GM21786 (cell line): ENCODE measurements around the gene FBXO31.

Experiments used
- ATAC-seq: cut with Tn5 transposase; IDR thresholded peaks from one replicate; pipeline ENCODE4 v1.9.1; 2021; ENCODE audit not compliant: unreplicated experiment

The FBXO31 gene

GRCh38 chr16:87383505-87384161 lies at the start of gene FBXO31:
Gene FBXO31 (minus strand): TSS chr16:87383776. CDS start chr16:87383744, 32 bp downstream.
- ATAC-seq: peak; percentile 29

GRCh38 chr16:87432330-87432915 lies 48.8 kb upstream of the FBXO31 start:
- ATAC-seq: no peak

GRCh38 chr16:87431926-87432325 lies 48.4 kb upstream of the FBXO31 start:
- no peak for ATAC-seq

GRCh38 chr16:87426423-87427215 lies 43.0 kb upstream of the FBXO31 start:
- ATAC-seq: no peak

- ATAC-seq: no peak
Observed at GRCh38 chr16:87425941-87426340, 42.4 kb upstream of the FBXO31 start.

- ATAC-seq: no peak
Observed at GRCh38 chr16:87424266-87424665, 40.7 kb upstream of the FBXO31 start.

GRCh38 chr16:87423429-87423828 lies 39.9 kb upstream of the FBXO31 start:
- no peak for ATAC-seq

- ATAC-seq: no peak
Observed at GRCh38 chr16:87422106-87422505, 38.5 kb upstream of the FBXO31 start.

- no peak for ATAC-seq
Observed at GRCh38 chr16:87421003-87421912, 37.7 kb upstream of the FBXO31 start.

- no peak for ATAC-seq
Observed at GRCh38 chr16:87420026-87421002, 36.7 kb upstream of the FBXO31 start.

GRCh38 chr16:87418644-87419043 lies 35.1 kb upstream of the FBXO31 start:
- ATAC-seq: no peak

GRCh38 chr16:87418216-87418615 lies 34.6 kb upstream of the FBXO31 start:
- no peak for ATAC-seq

GRCh38 chr16:87417528-87417910 lies 33.9 kb upstream of the FBXO31 start:
- ATAC-seq: no peak

GRCh38 chr16:87416826-87417527 lies 33.4 kb upstream of the FBXO31 start:
- ATAC-seq: no peak

- ATAC-seq: no peak
Observed at GRCh38 chr16:87415441-87415840, 31.9 kb upstream of the FBXO31 start.

- no peak for ATAC-seq
Observed at GRCh38 chr16:87414251-87414680, 30.7 kb upstream of the FBXO31 start.

GRCh38 chr16:87412996-87413421 lies 29.4 kb upstream of the FBXO31 start:
- no peak for ATAC-seq

GRCh38 chr16:87412371-87412995 lies 28.9 kb upstream of the FBXO31 start:
- no peak for ATAC-seq
